Omental fat pad (tissue), 4 donors: ENCODE results near the gene HDAC10. TPM values are rescaled to one million over a fixed set of nuclear protein-coding genes. Genes with fewer than 3 reads are reported as not detected.

Source experiments
- ATAC-seq: fragments of 150-250 bp; one replicate; pipeline ENCODE4 v1.9.1; 2016; ENCODE audit warnings: mild to moderate bottlenecking, moderate library complexity; ENCODE audit not compliant: low FRiP score
- DNase-seq: peaks from one replicate; pipeline ENCODE4 v3.0.0-alpha.2; 2019; ENCODE audit warnings: low spot score
- total RNA-seq, 4 donors: library from RNA; depleted of rRNA; stranded (reverse); fragments of >200 nt; gene quantifications; one replicate each; pipeline ENCODE4 v1.1.0, GENCODE V29; 2016
- TF ChIP-seq, protein P1 (sequence below), 3 donors: fragments of 450-650 bp; IDR thresholded peaks; one replicate each; pipeline ENCODE4 v1.5.1; 2016 to 2017; ENCODE audit warnings: antibody characterized with exemption in 3 of 3, mild to moderate bottlenecking in 3 of 3, moderate library complexity in 2 of 3

The HDAC10 gene
- total RNA-seq, 4 donors from 2014 or later, result 18.4 to 53.8 (median 23.6) TPM

DNA sequence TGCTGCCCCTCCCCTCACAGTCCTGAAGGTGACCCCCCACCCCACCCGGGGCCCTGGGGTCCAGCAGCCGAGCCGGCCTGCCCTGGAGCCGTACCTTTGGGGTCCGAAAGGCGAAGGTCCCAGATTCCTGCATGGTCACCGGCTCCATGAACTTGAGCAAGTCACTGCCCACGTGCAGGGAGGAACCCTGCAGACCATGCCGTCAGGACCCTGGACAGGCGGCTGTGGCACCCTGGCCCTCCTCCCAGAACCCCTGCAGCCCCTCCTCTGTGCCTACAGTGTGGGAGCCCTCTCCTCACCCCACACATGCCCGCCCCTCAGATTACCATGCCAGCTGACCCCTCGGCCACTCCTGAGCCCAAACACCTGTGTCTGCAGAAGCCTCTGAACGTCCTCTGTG, 33.4 kb upstream of the HDAC10 start:
- DNase-seq (no peak), ATAC-seq (no peak)
- TF ChIP-seq, protein P1, sequence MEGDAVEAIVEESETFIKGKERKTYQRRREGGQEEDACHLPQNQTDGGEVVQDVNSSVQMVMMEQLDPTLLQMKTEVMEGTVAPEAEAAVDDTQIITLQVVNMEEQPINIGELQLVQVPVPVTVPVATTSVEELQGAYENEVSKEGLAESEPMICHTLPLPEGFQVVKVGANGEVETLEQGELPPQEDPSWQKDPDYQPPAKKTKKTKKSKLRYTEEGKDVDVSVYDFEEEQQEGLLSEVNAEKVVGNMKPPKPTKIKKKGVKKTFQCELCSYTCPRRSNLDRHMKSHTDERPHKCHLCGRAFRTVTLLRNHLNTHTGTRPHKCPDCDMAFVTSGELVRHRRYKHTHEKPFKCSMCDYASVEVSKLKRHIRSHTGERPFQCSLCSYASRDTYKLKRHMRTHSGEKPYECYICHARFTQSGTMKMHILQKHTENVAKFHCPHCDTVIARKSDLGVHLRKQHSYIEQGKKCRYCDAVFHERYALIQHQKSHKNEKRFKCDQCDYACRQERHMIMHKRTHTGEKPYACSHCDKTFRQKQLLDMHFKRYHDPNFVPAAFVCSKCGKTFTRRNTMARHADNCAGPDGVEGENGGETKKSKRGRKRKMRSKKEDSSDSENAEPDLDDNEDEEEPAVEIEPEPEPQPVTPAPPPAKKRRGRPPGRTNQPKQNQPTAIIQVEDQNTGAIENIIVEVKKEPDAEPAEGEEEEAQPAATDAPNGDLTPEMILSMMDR (IDR thresholded peaks at IDR 0.05), result no peak

- ATAC-seq, result no peak
- no peak for DNase-seq
- TF ChIP-seq, protein P1 (IDR thresholded peaks at IDR 0.05), result no peak
These were observed 32.8 kb upstream of the HDAC10 start for GRCh38 chr22:50283821-50284220.

DNA sequence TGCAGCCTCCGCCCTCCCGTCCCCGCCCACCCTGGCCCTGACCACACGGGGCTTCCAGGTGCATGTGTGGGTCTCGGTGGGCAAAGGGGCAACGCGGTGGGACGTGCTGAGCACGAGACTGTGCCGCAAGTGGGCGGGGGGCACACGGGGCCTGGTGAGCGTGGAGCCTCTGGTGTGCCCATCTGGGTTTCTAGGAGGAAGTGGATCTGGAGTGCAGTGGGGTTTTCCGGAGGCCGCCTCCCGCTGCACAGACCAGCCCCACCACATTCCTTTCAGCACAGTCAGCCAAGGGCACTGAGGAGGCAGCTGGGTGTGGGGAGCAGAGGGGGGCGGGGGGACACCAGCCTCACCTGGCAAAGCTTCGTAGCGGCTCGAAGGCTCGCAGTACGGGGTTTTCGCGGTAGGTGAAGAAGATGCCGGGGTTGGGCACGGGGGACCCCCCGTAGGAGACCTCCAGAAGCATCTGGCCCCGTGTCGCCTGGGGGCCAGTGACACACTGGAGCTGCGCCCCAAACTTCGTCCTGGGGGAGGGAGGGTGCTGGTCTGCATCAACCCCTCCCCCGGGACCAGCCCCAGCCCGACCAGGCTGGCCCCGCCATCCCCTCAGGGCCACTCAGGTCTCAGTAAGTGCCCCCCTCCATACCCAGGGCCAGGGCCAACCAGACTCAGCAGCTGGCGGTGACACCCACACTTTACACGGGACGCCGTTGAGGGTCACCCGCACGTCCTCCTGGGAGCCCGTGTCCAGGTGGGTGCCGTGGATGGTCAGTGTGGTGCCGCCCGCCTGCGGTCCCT, 31.5 kb upstream of the HDAC10 start:
- TF ChIP-seq, protein P1 (IDR thresholded peaks at IDR 0.05), result no peak
- DNase-seq (no peak), ATAC-seq (peak; percentile 71)

DNA sequence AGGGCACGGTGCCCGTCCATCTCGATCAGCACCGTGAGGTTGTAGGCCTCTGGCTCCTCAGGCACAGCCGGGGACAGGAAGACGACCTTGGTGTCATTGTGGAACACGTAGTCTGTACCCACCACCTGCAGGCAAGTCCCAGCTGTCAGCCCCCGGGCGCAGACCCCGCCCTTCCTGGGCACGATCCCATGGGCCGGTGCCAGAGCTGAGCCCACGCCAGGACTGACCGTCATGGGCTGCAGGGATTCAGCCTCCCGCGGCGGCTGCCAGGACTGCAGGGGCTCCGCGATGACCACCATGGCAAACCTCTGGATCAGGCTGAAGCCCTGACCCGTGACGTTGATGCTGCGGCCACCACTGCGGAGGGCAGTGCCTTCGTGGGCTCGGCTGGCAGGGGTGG, 30.9 kb upstream of the HDAC10 start:
- TF ChIP-seq, protein P1 (IDR thresholded peaks at IDR 0.05), result no peak
- ATAC-seq, result no peak
- DNase-seq, result no peak

DNA sequence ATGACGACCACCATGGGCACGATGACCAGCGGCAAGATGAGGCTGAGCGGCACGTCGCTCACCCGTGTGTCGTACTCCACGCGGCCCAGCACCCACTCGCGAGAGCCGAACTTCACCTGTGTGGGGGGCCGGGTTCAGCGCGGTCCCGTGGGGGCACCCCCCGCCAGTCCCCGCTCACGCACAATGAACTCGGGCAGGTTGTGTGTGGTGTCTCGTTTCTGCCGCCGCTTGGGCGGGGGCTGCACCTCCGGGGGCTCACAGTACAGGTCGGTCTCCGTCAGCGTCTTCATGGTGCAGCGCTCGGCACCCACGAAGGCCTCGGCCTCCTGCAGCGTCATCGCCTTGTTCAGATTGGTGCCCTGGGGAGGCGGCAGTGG, 30.3 kb upstream of the HDAC10 start:
- TF ChIP-seq, protein P1 (IDR thresholded peaks at IDR 0.05), result no peak
- DNase-seq (no peak), ATAC-seq (no peak)

DNA sequence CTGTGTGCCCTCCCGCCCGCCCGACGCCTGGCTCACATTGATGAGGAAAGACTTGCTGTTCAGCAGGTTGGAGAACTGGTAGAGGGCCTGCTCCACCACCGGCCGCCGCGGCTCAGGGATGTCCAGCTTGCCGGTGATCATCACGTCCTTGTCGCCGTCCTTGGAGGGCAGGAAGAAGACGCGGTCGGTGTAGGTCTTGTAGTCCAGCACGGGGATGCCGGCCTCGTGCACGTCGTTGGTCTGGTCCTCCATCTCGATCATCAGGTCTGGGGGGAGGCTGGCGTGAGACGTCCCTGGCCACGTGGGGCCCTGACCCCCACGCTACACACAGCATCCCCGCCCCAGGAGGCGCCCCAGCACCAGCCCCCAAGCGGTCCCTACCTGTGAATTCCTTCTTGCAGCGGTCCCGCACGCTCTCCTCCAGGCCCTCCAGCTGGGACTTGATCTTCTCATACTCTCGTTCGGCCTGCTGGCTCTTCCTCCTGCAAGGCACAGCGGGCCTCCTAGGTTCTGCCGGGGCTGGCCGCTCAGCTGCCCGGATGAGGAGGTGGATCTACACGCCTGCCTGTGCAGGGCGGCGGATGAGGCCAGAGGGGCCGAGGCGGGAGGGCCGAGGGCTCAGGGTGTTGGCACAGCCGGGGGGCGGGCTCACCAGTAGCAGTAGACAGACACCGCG, 29.8 kb upstream of the HDAC10 start:
- TF ChIP-seq, protein P1 (IDR thresholded peaks at IDR 0.05), result no peak
- DNase-seq, result no peak
- no peak for ATAC-seq
